ENCODE measurements around the gene IFNLR1.
A peak's percentile ranks its signal among the peaks of the same experiment; 100 is the strongest.

IFNLR1 gene

DNA sequence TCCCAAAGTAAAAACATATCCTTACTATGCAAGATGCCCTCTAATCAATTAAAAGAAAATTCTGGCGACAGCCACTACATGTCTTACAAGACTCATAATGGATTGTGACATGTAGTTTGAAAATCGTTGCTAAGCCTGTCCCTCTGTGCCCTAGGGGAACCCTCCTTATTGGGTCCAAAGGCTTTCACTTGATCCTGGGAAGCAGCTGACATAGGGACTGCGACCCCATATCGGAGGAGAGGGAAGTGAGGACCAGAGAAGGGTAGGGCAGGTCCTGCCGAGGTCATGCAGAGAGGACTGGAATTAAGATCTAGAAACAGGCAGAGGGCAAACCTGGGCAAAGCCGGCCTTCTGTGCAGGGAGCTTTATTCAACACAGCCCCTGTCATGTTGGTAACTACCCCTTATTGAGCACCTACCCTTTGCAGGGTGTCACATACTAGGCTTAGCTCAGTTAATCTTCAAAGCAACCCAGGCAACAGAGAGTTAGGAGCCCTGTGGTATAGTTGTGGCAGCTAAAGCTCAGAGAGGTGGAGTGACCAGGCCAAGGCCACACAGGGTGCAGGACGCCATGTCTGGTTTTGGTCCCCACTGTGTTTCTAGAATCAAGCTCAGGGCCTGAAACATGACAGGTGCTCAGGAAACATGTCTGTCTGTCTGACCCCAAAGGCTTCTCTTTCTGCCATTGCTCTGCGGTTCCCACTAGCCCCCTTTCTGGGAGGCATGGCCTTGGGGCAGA, 18.4 kb upstream of the IFNLR1 start:
- no peak for DNase-seq

DNA sequence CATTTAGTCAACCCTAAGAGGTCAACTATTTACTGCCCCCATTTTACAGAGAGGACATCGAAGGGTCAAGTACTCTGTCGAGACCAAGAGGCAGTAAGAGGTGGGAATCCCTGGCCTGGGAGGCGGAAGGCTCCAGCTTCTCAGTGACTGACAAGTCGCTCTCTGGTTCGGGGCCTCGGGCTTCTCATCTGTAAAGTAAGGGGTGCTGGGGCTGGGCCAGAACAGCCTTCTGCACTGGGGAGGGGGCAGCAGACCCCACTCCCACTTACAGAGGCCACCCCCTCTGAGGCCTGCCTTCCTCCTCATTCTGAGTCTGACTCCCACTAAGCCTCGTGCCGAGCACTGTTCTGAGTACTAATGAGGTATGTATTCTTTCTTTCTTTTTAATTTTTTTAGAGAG, 17.0 kb upstream of the IFNLR1 start:
- DNase-seq, result no peak

DNA sequence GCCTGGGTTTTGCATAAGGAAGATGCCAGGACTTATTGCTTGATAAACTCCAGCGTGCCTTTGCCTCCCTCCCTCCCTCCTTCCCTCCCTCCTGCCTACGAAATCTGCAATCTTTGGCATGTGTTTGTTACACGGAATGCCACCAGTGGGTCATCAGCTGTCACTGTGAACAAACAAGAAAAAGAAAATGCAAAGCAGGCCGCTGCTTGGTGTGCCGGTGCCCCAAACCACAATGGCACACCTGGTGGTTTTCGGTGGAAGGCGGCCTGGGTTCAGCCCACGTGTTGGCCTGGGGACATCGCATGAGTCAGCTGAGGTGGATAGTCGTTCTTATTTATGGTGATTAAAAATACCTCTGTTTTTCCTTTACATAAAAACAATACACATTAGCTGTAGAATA, 16.3 kb upstream of the IFNLR1 start:
- DNase-seq, result no peak

DNA sequence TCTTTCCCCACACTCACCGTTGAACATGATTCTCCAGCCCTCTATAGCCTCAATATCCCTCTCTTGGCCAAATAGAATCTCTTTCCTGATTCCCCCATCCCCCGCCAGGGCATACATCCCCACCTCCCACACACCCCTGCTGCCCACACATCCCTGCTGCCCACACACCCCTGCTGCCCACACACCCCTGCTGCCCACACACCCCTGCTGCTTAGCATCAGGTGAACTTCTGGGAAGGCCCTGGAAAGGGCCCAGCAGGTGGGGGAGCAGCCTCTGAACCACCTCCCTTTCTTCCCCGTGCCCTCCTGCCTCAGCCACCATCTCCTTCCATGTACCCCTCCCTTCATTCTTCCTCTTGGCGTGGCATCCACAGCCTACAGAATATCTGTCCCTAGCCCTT, 15.9 kb upstream of the IFNLR1 start:
- DNase-seq, result no peak

DNA sequence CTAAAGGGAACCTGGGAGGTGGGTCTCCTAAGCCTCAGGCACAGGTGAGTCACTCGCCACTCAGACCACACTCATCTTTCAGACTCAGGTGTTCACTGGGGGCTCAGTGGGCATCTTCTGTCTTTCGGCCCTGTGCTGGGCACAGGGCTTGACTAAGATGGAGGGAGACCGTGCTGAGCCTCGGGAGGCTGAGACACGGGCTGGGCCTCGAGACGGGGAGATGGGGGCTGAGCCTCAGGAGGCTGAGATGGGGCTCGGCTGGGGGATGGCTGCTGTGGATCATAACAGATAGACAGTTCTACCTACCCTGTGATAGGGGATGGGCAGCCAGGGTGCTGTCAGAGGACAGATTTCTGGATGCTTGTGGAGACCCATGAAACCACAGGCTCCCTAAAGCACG, 15.5 kb upstream of the IFNLR1 start:
- no peak for DNase-seq

DNA sequence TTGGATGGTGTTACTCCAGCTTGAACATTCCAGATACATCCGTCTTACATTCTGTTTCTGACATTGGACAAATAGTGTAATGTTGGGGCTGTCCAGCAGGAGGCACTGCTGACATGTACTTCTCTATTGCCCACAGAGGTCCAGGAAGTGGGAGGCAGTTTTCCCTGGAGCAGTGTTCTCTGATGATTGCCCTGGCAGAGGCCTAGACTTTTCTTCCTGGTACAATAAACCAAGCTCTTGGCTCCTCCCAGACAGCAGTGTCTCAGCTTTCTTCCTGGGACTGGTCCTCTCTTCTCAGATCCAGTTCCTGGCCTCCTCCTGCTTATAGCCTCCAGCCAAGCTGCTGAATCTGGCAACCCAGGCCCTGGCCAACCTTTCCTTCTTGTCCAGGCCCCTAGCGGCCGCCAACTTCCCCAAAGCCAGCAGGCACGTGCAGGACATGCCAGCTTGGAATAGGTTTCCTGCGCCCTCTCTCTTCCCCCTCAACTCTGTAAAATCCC, 14.9 kb upstream of the IFNLR1 start:
- peak; percentile 58 for DNase-seq

DNA sequence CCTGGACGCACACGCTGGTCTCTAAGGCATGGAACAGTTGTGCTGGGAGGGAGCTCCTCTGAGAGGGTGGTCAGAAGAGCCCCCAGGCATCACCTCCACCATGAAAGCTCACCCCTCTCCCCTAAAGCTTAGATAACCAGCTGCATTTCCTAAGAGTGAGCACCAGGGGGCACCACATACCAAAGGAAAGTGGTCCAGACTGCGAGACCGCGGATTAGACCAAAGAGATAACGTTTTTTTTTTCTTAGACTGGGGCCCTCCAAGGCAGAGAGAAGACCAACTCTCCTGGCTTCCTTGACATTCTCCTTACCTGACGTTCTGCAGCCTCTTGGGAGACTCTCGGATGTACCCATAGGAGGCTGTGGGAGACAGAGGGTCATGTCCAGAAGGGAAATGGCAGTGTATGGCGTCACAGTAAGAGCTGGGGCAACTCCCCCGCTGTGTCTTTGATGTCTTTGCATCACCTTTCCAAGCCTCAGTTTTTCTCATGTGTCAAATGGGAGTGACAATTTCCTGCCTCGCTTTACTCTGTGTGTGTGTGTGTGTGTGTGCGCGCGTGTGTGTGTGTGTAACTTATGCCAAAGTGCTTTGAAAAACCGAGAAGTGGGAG, 12.3 kb upstream of the IFNLR1 start:
- DNase-seq, result no peak

DNA sequence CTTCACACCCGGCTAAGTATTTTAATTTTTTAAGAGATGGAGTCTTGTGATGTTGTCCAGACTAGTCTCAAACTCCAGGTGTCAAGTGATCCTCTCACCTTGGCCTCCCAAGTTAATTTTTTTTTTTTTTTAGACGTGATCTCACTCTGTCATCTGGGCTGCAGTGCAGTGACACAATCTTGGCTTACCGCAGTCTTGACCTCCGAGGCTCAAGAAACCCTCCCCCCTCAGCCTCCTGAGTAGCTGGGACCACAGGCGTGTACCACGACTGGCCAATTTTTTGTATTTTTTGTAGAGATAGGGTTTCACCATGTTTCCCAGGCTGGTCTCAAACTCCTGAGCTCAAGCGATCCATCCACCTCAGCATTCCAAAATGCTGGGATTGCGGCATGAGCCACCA, 11.7 kb upstream of the IFNLR1 start:
- DNase-seq, result no peak

DNA sequence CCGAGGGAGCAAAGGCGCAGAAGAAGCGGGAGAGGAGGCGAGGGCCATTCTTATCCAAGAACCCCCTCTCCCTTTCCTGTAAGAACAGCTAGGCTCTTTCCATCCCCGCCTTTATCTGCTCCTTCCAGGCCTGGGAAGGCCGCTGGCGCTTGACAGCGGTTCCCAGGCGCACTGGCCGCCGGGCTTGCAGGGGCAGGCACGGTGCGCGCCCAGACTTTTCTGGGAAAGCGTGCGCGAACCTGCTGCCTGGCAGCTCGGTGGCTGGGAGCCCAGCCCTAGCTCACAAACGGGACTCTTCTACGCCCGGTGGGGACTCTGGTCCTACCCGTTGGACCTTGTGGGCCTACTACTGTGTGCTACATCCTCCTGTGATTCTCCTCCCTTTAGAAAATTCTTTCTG, 8.8 kb upstream of the IFNLR1 start:
- no peak for DNase-seq

DNA sequence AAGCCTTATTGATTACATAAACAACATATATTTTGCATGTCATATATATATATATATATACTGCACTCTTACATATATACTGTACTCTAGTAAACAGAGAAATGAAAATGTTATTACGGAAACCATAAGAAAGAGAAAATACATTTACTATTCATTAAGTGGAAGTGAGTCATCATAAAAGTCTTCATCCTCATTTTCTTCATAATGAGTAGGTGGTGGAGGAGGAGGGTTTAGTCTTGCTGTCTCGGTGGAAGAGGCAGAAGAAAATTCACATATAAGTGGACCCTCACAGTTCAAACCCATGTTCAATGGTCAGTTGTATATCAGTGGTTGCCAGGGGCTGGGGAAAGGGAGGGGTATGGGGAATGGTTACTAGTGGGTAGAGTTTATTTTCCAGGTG, 8.0 kb upstream of the IFNLR1 start:
- no peak for DNase-seq

DNA sequence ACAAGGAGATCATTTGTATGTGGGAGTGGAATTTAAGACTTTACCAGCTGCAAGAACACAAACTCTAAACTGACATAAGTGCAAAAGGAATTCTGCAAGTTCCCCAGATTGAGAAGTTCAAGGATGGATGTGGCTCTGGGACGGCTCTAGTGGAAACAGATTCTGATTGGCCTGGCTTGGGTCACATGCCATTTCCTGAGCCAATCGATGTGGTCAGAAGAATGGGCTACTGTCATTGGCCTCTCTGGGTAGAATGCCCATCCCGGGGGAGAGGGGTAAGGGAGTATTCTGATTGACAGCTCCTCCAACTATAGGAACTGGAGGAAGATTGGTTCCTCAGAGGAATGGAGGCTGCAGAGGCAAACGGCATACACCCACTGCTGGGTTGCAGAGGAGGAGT, 6.0 kb upstream of the IFNLR1 start:
- no peak for DNase-seq

DNA sequence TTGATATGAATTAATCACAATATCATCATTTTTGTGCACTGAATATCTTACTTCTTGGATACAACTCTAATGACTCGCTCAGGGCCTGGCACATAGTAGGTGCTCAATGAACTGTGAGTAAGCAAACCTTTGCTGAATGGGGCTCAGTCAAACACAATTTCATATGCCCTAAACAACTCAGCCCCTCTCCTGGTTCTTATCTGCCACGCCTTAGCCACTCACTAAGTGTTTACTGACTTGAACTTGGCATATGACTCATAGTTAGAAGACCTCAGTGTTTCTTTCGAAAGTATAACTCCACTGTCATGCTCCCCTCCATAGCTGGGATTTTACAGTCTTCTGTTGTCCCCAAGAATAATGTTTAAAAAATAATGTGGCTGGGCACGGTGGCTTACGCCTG, 4.8 kb upstream of the IFNLR1 start:
- DNase-seq, result no peak

DNA sequence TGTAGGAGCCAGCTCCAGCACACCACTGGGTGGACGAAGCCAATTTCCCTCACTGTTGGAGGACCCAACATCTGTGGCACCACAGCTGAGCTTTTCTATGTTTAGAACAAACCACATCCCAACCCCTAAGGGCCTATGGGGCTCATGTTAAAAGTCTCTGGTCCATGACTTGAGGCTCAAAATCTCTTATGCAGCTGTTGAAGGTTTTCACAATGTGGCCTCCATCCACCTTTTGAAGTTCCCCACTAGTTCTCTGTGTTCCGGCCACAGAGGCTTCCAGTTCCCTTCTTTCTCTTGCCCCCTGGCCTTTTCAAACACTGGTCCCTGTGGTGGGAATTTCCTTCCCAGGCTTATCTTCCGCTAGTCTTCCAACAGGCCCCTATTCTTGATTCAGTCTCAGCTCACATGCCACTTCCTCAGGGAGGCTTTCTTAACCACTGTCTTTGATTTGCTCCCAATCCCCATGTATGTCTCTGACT, 3.9 kb upstream of the IFNLR1 start:
- DNase-seq, result no peak

DNA sequence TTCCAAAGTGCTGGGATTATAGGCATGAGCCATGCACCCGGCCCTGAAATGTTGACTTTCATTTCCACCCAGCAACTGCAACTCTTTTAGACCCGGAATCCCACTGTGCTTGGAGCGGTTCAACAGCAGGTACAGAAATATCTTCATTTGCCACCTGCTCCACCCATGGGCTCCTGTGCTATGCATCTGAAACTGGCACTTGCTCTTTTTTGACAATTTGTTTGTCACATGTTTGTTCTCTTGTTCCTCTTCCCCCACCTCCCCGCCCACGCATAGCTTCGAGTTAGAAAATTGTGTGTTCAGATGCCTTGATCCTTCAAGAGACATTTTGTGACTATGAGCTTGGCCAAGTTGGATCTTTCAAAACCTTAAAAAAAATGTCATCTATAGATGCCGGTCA, 2.4 kb upstream of the IFNLR1 start:
- DNase-seq, result no peak

DNA sequence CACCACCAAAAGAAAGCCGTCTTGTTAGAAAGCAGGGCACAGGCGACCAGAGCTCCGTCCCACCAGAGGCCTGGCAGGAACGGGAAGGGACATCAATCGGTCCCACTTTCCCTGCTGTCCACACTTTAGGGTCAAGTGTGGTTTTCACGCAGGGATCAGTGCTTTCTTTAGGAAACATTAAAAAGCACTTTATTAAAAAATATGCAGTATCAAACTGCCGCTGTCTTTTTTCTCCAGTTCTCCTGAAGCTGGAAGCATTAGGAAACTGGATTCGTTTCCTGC, 437 bp downstream of the IFNLR1 start:
- no peak for DNase-seq

DNA sequence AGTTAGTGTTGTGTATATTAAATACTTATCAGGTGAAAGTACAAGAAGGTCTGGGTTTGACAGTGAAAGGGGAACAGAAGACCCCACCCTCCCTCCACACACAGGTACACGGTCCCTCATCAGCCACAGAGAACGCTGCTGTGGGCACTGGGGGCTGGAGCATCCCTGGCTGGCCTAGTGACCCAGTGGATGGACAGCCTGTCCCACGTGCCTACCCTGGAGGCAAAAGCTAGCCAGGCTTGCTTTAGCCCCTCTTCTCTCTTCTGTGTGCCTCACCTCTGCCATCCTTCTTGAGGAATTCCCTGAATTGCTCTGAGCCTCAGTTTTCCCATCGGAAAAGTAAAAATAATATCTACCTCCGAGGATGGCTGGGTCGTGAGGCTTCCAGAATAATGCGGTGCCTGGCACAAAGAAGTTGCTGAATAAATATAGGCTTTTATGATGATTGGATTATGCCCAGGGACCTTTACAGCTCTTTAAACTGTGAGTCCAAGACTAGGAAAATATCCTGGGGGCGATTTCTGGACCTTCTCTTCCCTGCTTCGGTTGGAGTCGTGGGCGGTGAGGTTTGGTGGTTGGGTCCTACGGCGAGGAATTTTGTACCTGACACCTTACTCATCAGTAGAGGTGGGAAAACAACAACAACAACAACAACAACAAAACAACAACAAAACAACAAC, 918 bp downstream of the IFNLR1 start:
- no peak for DNase-seq

DNA sequence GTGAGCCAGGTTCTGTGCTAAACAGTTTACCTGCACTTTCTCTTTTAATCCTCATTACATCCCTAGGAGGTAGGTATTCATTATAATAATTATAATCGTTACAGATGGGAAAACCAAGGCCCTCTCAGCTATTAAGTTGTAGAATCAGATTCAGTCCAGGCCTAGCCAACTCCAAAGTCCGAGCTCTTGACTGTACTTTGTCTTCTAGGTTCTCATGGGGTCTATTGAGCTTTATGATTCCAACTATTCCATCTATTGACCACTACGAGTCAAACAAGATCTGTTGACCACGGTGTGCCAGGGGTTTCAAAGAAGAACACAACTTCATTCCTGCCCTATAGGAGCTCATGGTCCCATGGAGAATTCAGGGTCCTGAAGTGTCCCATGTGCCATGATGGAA, 2.0 kb downstream of the IFNLR1 start:
- no peak for DNase-seq

DNA sequence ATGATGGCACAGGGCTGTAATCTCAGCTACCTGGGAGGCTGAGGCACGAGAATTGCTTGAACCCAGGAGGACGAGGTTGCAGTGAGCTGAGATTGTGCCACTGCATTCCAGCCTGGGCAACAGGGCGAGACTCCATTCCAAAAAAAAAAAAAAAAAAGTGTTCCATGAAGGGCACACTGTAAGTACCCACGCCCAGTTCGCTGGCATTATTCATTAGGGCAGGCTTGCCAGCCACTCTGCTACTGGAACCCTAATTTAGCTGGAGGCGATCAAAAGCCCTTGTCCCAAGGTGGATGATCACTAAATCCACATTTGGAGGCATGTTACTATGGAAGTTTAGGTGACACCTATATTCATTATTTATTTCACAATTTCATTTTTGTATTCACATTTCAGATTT, 5.0 kb downstream of the IFNLR1 start:
- no peak for DNase-seq

DNA sequence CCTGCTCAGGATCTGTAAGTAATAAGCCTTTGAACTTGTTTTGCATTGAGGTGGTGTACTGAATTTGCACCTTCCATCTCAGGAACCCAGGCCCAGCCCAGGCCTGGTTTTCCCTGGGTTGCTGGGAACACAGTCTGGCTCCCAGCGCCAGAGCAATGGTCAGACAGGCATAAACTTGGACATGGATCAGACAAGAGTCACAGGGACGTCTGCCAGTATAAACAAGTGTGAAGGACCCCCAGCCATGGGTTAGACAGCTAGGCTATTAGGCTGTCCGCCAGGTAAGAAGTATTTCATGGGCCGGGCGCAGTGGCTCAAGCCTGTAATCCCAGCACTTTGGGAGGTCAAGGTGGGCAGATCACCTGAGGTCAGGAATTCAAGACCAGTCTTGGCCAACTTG, 5.5 kb downstream of the IFNLR1 start:
- no peak for DNase-seq

DNA sequence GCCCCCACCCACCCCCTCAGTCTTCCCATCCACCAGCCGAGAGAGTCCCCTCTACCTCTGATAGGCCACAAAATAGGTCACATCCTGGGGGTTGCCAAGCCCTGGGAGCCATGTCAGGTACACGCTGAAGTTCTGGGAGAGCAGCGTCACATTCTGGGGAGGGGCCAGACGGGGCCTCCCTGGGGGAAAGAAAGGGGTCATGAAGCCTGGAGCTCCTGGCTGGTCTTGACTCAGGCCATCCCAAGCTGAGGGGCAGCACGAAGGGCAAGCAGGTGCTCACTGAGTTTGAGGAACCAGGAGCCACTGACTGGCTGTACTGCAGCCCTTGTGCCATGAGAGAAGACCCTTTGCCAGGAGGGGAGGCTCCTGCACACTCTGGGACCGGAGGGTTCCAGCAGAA, 6.4 kb downstream of the IFNLR1 start:
- DNase-seq, result no peak

DNA sequence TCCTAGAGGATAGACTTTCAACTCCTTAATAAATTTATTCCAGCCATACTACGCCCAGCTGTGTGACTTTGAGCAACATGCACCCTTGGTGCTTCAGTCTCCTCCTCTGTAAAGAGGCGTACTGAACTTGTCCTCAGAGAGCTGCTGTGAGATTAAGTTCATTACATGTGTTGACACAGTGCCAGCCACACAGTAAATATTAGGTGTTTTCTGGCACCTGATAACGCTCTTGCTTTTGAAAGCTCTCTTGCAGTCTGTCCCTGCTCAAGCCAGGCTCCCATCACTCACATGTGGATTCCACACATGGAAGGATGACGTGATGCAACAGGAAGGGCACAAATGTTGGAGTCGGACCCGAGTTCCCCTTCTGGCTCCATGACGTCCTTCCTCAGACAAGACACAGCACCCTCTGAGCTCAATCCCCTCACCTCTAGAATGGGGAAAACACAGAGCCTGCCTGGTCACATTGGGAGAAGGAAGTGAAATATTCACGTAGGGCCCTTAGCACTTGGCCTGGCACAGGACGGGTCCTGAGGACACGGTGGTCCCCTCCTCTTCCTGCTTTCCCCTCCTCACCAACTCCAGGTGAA, 7.7 kb downstream of the IFNLR1 start:
- DNase-seq, result no peak

DNA sequence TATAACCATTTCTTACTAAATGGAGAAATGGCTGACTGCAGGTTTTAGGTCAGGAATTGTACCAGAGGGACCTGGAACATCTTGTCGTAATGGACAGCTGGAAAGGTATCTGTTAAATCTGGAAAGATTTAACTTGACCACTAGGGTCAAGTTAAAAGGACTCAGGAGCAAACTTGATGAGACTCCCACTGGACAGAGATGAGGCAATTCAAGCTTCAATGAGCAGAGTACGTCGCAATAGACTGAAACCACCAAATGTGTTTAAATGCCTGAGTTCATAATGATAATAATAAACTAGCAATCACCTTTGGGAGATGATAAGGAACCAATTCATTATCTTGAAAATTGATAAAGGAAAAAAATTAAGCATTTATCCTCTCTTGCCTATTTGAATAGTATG, 8.7 kb downstream of the IFNLR1 start:
- no peak for DNase-seq

DNA sequence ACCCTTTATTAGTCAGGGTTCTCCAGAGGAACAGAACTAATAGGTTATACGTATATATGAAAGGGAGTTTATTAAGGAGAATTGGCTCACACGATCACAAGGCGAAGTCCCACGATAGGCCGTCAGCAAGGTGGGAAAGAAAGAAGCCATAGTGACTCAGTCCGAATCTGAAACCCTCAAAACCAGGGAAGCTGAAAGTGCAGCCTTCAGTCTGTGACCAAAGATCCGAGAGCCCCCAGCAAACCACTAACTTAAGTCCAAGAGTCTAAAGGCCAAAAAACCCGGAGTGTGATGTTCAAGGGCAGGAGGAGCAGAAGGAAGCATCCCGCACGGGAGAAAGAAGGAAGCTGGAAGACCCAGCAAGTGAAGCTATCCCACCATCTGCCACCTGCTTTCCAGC, 9.9 kb downstream of the IFNLR1 start:
- DNase-seq, result no peak

All from amniotic stem cell (primary cell).